Measurements from ENCODE around the gene SNTG2.

SNTG2 gene

GRCh38 chr2:1237783-1238182 lies 287.1 kb downstream of the SNTG2 start:
- Mint-ChIP-seq H3K36me3 (ENCODE audit: insufficient read depth) (no peaks in the 10 kb centered on the region), H3K9me3 (no peaks in the 10 kb centered on the region), H3K4me1 (ENCODE audit: low read depth in 2 of 2) (no peaks in the 10 kb centered on the region), H3K27me3 (no peaks in the 10 kb centered on the region), H3K4me3 (no peak overlapping the region), H3K27ac (no peak overlapping the region)
- DNase-seq (no peak), ATAC-seq (replicated peaks) (no peak)

- no peak for DNase-seq
- no peak overlapping the region for H3K27ac Mint-ChIP-seq
- no peaks in the 10 kb centered on the region for H3K9me3 Mint-ChIP-seq
- H3K4me1 Mint-ChIP-seq (ENCODE audit: low read depth in 2 of 2), result no peaks in the 10 kb centered on the region
- peaks cover 0 to 8% of the 10 kb centered on the region in 2 donors for H3K27me3 Mint-ChIP-seq
- ATAC-seq (replicated peaks), result no peak
- no peaks in the 10 kb centered on the region for H3K36me3 Mint-ChIP-seq (ENCODE audit: insufficient read depth)
- no peak overlapping the region for H3K4me3 Mint-ChIP-seq
Measured at GRCh38 chr2:1238598-1239138, 288.0 kb downstream of the SNTG2 start.

GRCh38 chr2:1245193-1245592 lies 294.5 kb downstream of the SNTG2 start:
- no peak for DNase-seq

GRCh38 chr2:1246239-1246638 lies 295.6 kb downstream of the SNTG2 start:
- no peak overlapping the region for H3K4me3 Mint-ChIP-seq
- DNase-seq, result no peak
- H3K27me3 Mint-ChIP-seq, result peaks cover 0 to 8% of the 10 kb centered on the region in 2 donors
- no peak for ATAC-seq (replicated peaks)
- H3K4me1 Mint-ChIP-seq (ENCODE audit: low read depth in 2 of 2), result no peaks in the 10 kb centered on the region
- no peaks in the 10 kb centered on the region for H3K9me3 Mint-ChIP-seq
- H3K27ac Mint-ChIP-seq, result no peak overlapping the region
- H3K36me3 Mint-ChIP-seq (ENCODE audit: insufficient read depth), result no peaks in the 10 kb centered on the region

More at GRCh38 chr2:1245193-1245592, 294.5 kb downstream of the SNTG2 start:
- no peak for ATAC-seq (replicated peaks)
- no peaks in the 10 kb centered on the region for H3K36me3 Mint-ChIP-seq (ENCODE audit: insufficient read depth)
- no peaks in the 10 kb centered on the region for H3K4me1 Mint-ChIP-seq (ENCODE audit: low read depth in 2 of 2)
- H3K27me3 Mint-ChIP-seq, result peaks cover 0 to 8% of the 10 kb centered on the region in 2 donors
- no peak overlapping the region for H3K4me3 Mint-ChIP-seq
- no peak overlapping the region for H3K27ac Mint-ChIP-seq
- no peaks in the 10 kb centered on the region for H3K9me3 Mint-ChIP-seq

- Mint-ChIP-seq H3K4me1 (ENCODE audit: low read depth in 2 of 2) (no peaks in the 10 kb centered on the region), H3K4me3 (no peak overlapping the region), H3K27me3 (peaks cover 6 to 8% of the 10 kb centered on the region in 2 donors), H3K27ac (no peak overlapping the region), H3K9me3 (peaks cover 0 to 3% of the 10 kb centered on the region in 2 donors), H3K36me3 (ENCODE audit: insufficient read depth) (no peaks in the 10 kb centered on the region)
- DNase-seq (no peak), ATAC-seq (replicated peaks) (no peak)
Measured at GRCh38 chr2:1246991-1247390, 296.3 kb downstream of the SNTG2 start.

- peaks cover 4 to 6% of the 10 kb centered on the region in 2 donors for H3K27me3 Mint-ChIP-seq
- H3K9me3 Mint-ChIP-seq, result peaks cover 0 to 3% of the 10 kb centered on the region in 2 donors
- no peak for DNase-seq
- H3K27ac Mint-ChIP-seq, result no peak overlapping the region
- no peak for ATAC-seq (replicated peaks)
- H3K4me3 Mint-ChIP-seq, result no peak overlapping the region
- H3K4me1 Mint-ChIP-seq (ENCODE audit: low read depth in 2 of 2), result no peaks in the 10 kb centered on the region
- no peaks in the 10 kb centered on the region for H3K36me3 Mint-ChIP-seq (ENCODE audit: insufficient read depth)
Measured at GRCh38 chr2:1248187-1248586, 297.5 kb downstream of the SNTG2 start.

- Mint-ChIP-seq H3K27ac (no peak overlapping the region), H3K36me3 (ENCODE audit: insufficient read depth) (no peaks in the 10 kb centered on the region), H3K27me3 (peaks cover 8 to 13% of the 10 kb centered on the region in 2 donors), H3K4me1 (ENCODE audit: low read depth in 2 of 2) (no peaks in the 10 kb centered on the region), H3K4me3 (no peak overlapping the region), H3K9me3 (peaks cover 0 to 3% of the 10 kb centered on the region in 2 donors)
- no peak for ATAC-seq (replicated peaks)
- DNase-seq, result no peak
Measured at GRCh38 chr2:1249897-1250687, 299.4 kb downstream of the SNTG2 start.

GRCh38 chr2:1251520-1251919 lies 300.9 kb downstream of the SNTG2 start:
- Mint-ChIP-seq H3K9me3 (peaks cover 0 to 3% of the 10 kb centered on the region in 2 donors), H3K4me1 (ENCODE audit: low read depth in 2 of 2) (no peaks in the 10 kb centered on the region), H3K4me3 (no peak overlapping the region), H3K36me3 (ENCODE audit: insufficient read depth) (no peaks in the 10 kb centered on the region), H3K27me3 (peaks cover 12 to 13% of the 10 kb centered on the region in 2 donors), H3K27ac (no peak overlapping the region)
- no peak for DNase-seq
- ATAC-seq (replicated peaks), result no peak

GRCh38 chr2:1253629-1254028 lies 303.0 kb downstream of the SNTG2 start:
- H3K4me3 Mint-ChIP-seq, result no peak overlapping the region
- DNase-seq (no peak), ATAC-seq (replicated peaks) (no peak)
- H3K4me1 Mint-ChIP-seq (ENCODE audit: low read depth in 2 of 2), result peaks cover 0 to 3% of the 10 kb centered on the region in 2 donors
- H3K27ac Mint-ChIP-seq, result no peak overlapping the region
- H3K9me3 Mint-ChIP-seq, result peaks cover 0 to 3% of the 10 kb centered on the region in 2 donors
- H3K27me3 Mint-ChIP-seq, result peaks cover 13 to 17% of the 10 kb centered on the region in 2 donors
- H3K36me3 Mint-ChIP-seq (ENCODE audit: insufficient read depth), result no peaks in the 10 kb centered on the region

GRCh38 chr2:1254662-1255343 lies 304.2 kb downstream of the SNTG2 start:
- peaks cover 13 to 17% of the 10 kb centered on the region in 2 donors for H3K27me3 Mint-ChIP-seq
- H3K27ac Mint-ChIP-seq, result no peak overlapping the region
- H3K4me1 Mint-ChIP-seq (ENCODE audit: low read depth in 2 of 2), result peaks cover 0 to 3% of the 10 kb centered on the region in 2 donors
- H3K4me3 Mint-ChIP-seq, result no peak overlapping the region
- DNase-seq (no peak), ATAC-seq (replicated peaks) (no peak)
- no peaks in the 10 kb centered on the region for H3K36me3 Mint-ChIP-seq (ENCODE audit: insufficient read depth)
- H3K9me3 Mint-ChIP-seq, result peaks cover 0 to 3% of the 10 kb centered on the region in 2 donors

GRCh38 chr2:1256632-1257324 lies 306.1 kb downstream of the SNTG2 start:
- ATAC-seq (replicated peaks) (no peak), DNase-seq (no peak)
- peaks cover 7 to 20% of the 10 kb centered on the region in 2 donors for H3K27me3 Mint-ChIP-seq
- H3K4me1 Mint-ChIP-seq (ENCODE audit: low read depth in 2 of 2), result peaks cover 0 to 3% of the 10 kb centered on the region in 2 donors
- no peak overlapping the region for H3K4me3 Mint-ChIP-seq
- no peaks in the 10 kb centered on the region for H3K9me3 Mint-ChIP-seq
- H3K27ac Mint-ChIP-seq, result no peak overlapping the region
- no peaks in the 10 kb centered on the region for H3K36me3 Mint-ChIP-seq (ENCODE audit: insufficient read depth)

GRCh38 chr2:1257334-1257733 lies 306.7 kb downstream of the SNTG2 start:
- ATAC-seq (replicated peaks), result no peak
- no peak for DNase-seq
- Mint-ChIP-seq H3K27me3 (peaks cover 7 to 24% of the 10 kb centered on the region in 2 donors), H3K9me3 (no peaks in the 10 kb centered on the region), H3K4me1 (ENCODE audit: low read depth in 2 of 2) (peaks cover 0 to 3% of the 10 kb centered on the region in 2 donors), H3K27ac (no peak overlapping the region), H3K4me3 (no peak overlapping the region), H3K36me3 (ENCODE audit: insufficient read depth) (no peaks in the 10 kb centered on the region)

- H3K9me3 Mint-ChIP-seq, result no peaks in the 10 kb centered on the region
- no peak overlapping the region for H3K4me3 Mint-ChIP-seq
- peaks cover 0 to 3% of the 10 kb centered on the region in 2 donors for H3K4me1 Mint-ChIP-seq (ENCODE audit: low read depth in 2 of 2)
- peaks cover 0 to 15% of the 10 kb centered on the region in 2 donors for H3K27me3 Mint-ChIP-seq
- H3K27ac Mint-ChIP-seq, result no peak overlapping the region
- no peaks in the 10 kb centered on the region for H3K36me3 Mint-ChIP-seq (ENCODE audit: insufficient read depth)
- ATAC-seq (replicated peaks) (no peak), DNase-seq (no peak)
Measured at GRCh38 chr2:1259746-1260145, 309.1 kb downstream of the SNTG2 start.
